B cell (primary cell): ENCODE results near the gene PSMG3. TPM values are rescaled to one million over a fixed set of nuclear protein-coding genes. Genes with fewer than 3 reads are reported as not detected.

Source experiments
- ATAC-seq: fragments of 200-7000 bp; cut with Tn5 transposase; one replicate; pipeline ENCODE4 v1.10.0; 2021; ENCODE audit warnings: low read depth, mild to moderate bottlenecking, moderate number of reproducible peaks, moderate library complexity
- CTCF ChIA-PET: fragments of 350-600 bp; sonication (Branson Sonifier 250); formaldehyde crosslinking; loops from one replicate; lab custom pipeline; 2021; ENCODE audit warnings: antibody characterized with exemption, inconsistent platforms; lab: Charles Lee
- POLR2A ChIA-PET: fragments of 350-600 bp; sonication (Branson Sonifier 250); formaldehyde crosslinking; loops from one replicate; lab custom pipeline; 2021; ENCODE audit warnings: antibody characterized with exemption; lab: Charles Lee
- DNase-seq: peaks from one replicate; pipeline ENCODE4 v3.0.0; 2013
- H2AFZ ChIP-seq: 2 replicates; pipeline ENCODE4 v1.6.1; 2012; ENCODE audit warnings: mild to moderate bottlenecking, low read depth, low read length; ENCODE audit not compliant: insufficient read depth, poor library complexity, severe bottlenecking
- H3K27ac ChIP-seq, 2 donors: 1 replicate in 1 of 2; 2 replicates in 1 of 2; pipeline ENCODE4 v1.5.1; 2012 to 2013; ENCODE audit warnings: low read length in 2 of 2, mild to moderate bottlenecking in 2 of 2, moderate library complexity in 1 of 2
- H3K27me3 ChIP-seq, 4 experiments: fragments of 200-600 bp in 1 of 4; sonication (generic) in 1 of 4; replicated peaks in 1 of 4; 1 replicate in 2 of 4; 2 replicates in 2 of 4; pipeline versions ENCODE4 v1.6.1 to v1.7.0; 2013 to 2016; ENCODE audit warnings: low read length in 3 of 4, mild to moderate bottlenecking in 2 of 4, mixed read lengths in 1 of 4, moderate library complexity in 1 of 4; ENCODE audit not compliant: insufficient read depth in 4 of 4, control insufficient read depth in 3 of 4; ENCODE audit errors: control extremely low read depth in 1 of 4
- H3K36me3 ChIP-seq, 2 experiments: replicated peaks in 1 of 2; 1 replicate in 1 of 2; 2 replicates in 1 of 2; pipeline versions ENCODE4 v1.6.1 to v1.7.1; 2013; ENCODE audit warnings: low read length in 1 of 2; ENCODE audit not compliant: insufficient read depth in 2 of 2, control insufficient read depth in 1 of 2; ENCODE audit errors: control extremely low read depth in 1 of 2, extremely low read depth in 1 of 2
- H3K4me1 ChIP-seq, 2 donors: fragments of 200-600 bp in 1 of 2; sonication (generic) in 1 of 2; 1 replicate in 1 of 2; 2 replicates in 1 of 2; pipeline versions ENCODE4 v1.5.1 to v1.6.1; 2013 to 2017; ENCODE audit warnings: low read length in 2 of 2; ENCODE audit not compliant: control insufficient read depth in 2 of 2, insufficient read depth in 2 of 2
- H3K4me2 ChIP-seq: replicated peaks from 2 replicates; pipeline ENCODE3; 2012; ENCODE audit warnings: mild to moderate bottlenecking, low read depth, low read length; ENCODE audit not compliant: poor library complexity, severe bottlenecking
- H3K4me3 ChIP-seq, 5 experiments: fragments of 200-600 bp in 1 of 5; sonication (generic) in 1 of 5; 1 replicate in 3 of 5; 2 replicates in 2 of 5; pipeline versions ENCODE4 v1.5.1 to v1.7.0; 2011 to 2016; ENCODE audit warnings: low read length in 4 of 5, mild to moderate bottlenecking in 4 of 5, low read depth in 2 of 5, control low read depth in 1 of 5, moderate library complexity in 1 of 5; ENCODE audit not compliant: insufficient read depth in 1 of 5; ENCODE audit errors: control extremely low read depth in 1 of 5, extremely low read depth in 1 of 5
- H3K79me2 ChIP-seq: fragments of 200-600 bp; sonication (generic); one replicate; pipeline ENCODE4 v1.6.0; 2016; ENCODE audit warnings: low read length; ENCODE audit not compliant: control insufficient read depth, insufficient read depth
- H3K9ac ChIP-seq: fragments of 200-600 bp; sonication (generic); 2 replicates; pipeline ENCODE4 v1.6.1; 2017; ENCODE audit warnings: mild to moderate bottlenecking, low read length, moderate library complexity
- H3K9me3 ChIP-seq, 3 donors: one replicate each; pipeline versions ENCODE4 v1.6.1 to v1.7.1; 2013; ENCODE audit warnings: low read length in 2 of 3; ENCODE audit not compliant: control insufficient read depth in 2 of 3, insufficient read depth in 1 of 3; ENCODE audit errors: control extremely low read depth in 1 of 3
- H4K20me1 ChIP-seq: 2 replicates; pipeline ENCODE4 v1.6.0; 2012; ENCODE audit warnings: mild to moderate bottlenecking, low read length; ENCODE audit not compliant: insufficient read depth, control insufficient read depth, poor library complexity, severe bottlenecking
- H3K27ac Mint-ChIP-seq: one replicate; pipeline ENCODE4 v1.8.0; 2021; ENCODE audit warnings: mixed read lengths
- H3K27me3 Mint-ChIP-seq: one replicate; pipeline ENCODE4 v1.8.0; 2021; ENCODE audit warnings: mixed read lengths
- H3K4me1 Mint-ChIP-seq: one replicate; pipeline ENCODE4 v1.8.0; 2021; ENCODE audit warnings: mixed read lengths
- H3K4me3 Mint-ChIP-seq: one replicate; pipeline ENCODE4 v1.8.0; 2021; ENCODE audit warnings: mixed read lengths
- H3K9me3 Mint-ChIP-seq: one replicate; pipeline ENCODE4 v1.8.0; 2022; ENCODE audit warnings: mixed read lengths; ENCODE audit not compliant: insufficient read depth
- CTCF ChIP-seq: fragments of 200-600 bp; IDR thresholded peaks from one replicate; pipeline ENCODE4 v1.8.0; 2022; ENCODE audit warnings: antibody characterized with exemption, mild to moderate bottlenecking
- EZH2 ChIP-seq: IDR thresholded peaks from 2 replicates; pipeline ENCODE4 v1.6.1; 2012; ENCODE audit warnings: borderline replicate concordance, low read depth, mild to moderate bottlenecking, moderate library complexity, low read length; ENCODE audit not compliant: insufficient read depth, poor library complexity, severe bottlenecking
- WGBS: methylation state at CpG from one replicate; pipeline ENCODE4 v1.1.5; 2013; ENCODE audit warnings: missing lambda C conversion rate; ENCODE audit not compliant: insufficient coverage; 5-methylcytosine and 5-hydroxymethylcytosine counted together
- intact Hi-C: fragments of 100-400 bp; cut with micrococcal nuclease; formaldehyde crosslinking; loops from one replicate; pipeline ENCODE4 v1.10.0; 2022
- polyA plus RNA-seq: library from polyadenylated mRNA; depleted of rRNA; stranded (reverse); fragments of >200 nt; gene quantifications from 2 replicates; pipeline ENCODE4 v1.2.3, GENCODE V29; 2012
- total RNA-seq, 2 donors: library from RNA; stranded (reverse); fragments of 120-200 nt in 1 of 2; gene quantifications; 1 replicate in 1 of 2; 2 replicates in 1 of 2; pipeline versions ENCODE4 v1.2.3 to v1.2.4, GENCODE V29; 2013 to 2022

PSMG3 gene
- total and polyA plus RNA-seq, 2 donors (not counting 1 experiment from before 2014, with no cell fraction given) = 27.4 to 75.7 TPM

GRCh38 chr7:1550846-1551155, 19.0 kb downstream of the PSMG3 start:
- no peaks in the 10 kb centered on the region for H3K79me2 ChIP-seq
- no peak overlapping the region for H3K4me2 ChIP-seq
- H3K4me1 ChIP-seq = peaks cover 0 to under 1% of the 10 kb centered on the region in 2 donors
- H4K20me1 ChIP-seq = no peaks in the 10 kb centered on the region
- peaks cover 5% of the 10 kb centered on the region for H3K4me1 Mint-ChIP-seq
- intact Hi-C loops = no loop called here
- WGBS = 96% methylated on average over 11 of the region's 17 CpGs
- H2AFZ ChIP-seq = no peak overlapping the region
- H3K27ac ChIP-seq = no peak overlapping the region
- H3K4me3 ChIP-seq = no peak overlapping the region
- H3K9me3 Mint-ChIP-seq = no peaks in the 10 kb centered on the region
- DNase-seq (no peak), ATAC-seq (no peak)
- no peaks in the 10 kb centered on the region for H3K27me3 Mint-ChIP-seq
- no peak for TF ChIP-seq CTCF
- TF ChIP-seq EZH2 = no peak
- H3K27ac Mint-ChIP-seq = no peak overlapping the region
- ChIA-PET POLR2A (no interaction called here), CTCF (no interaction called here)
- H3K27me3 ChIP-seq = no peaks in the 10 kb centered on the region
- H3K9ac ChIP-seq = no peak overlapping the region
- H3K9me3 ChIP-seq = no peaks in the 10 kb centered on the region
- no peaks in the 10 kb centered on the region for H3K36me3 ChIP-seq
- H3K4me3 Mint-ChIP-seq = no peak overlapping the region

- H3K9me3 ChIP-seq = no peaks in the 10 kb centered on the region
- H3K4me1 ChIP-seq = no peaks in the 10 kb centered on the region
- no peak overlapping the region for H2AFZ ChIP-seq
- ChIA-PET CTCF (no interaction called here), POLR2A (no interaction called here)
- DNase-seq (peak; percentile 16), ATAC-seq (no peak)
- no peaks in the 10 kb centered on the region for H3K27me3 ChIP-seq
- Mint-ChIP-seq H3K4me3 (no peak overlapping the region), H3K4me1 (peaks cover 5% of the 10 kb centered on the region), H3K27ac (no peak overlapping the region), H3K9me3 (no peaks in the 10 kb centered on the region), H3K27me3 (no peaks in the 10 kb centered on the region)
- TF ChIP-seq EZH2 (no peak), CTCF (no peak)
- H3K79me2 ChIP-seq = no peaks in the 10 kb centered on the region
- intact Hi-C loops = no loop called here
- 94% methylated on average over 39 of the region's 42 CpGs for WGBS
- no peak overlapping the region for H3K9ac ChIP-seq
- no peak overlapping the region for H3K4me3 ChIP-seq
- H3K4me2 ChIP-seq = no peak overlapping the region
- no peak overlapping the region for H3K27ac ChIP-seq
- H3K36me3 ChIP-seq = no peaks in the 10 kb centered on the region
- H4K20me1 ChIP-seq = no peaks in the 10 kb centered on the region
Measured at GRCh38 chr7:1550005-1550845, 19.6 kb downstream of the PSMG3 start.
